ENCODE results near the gene CHST11.

Gene CHST11

DNA sequence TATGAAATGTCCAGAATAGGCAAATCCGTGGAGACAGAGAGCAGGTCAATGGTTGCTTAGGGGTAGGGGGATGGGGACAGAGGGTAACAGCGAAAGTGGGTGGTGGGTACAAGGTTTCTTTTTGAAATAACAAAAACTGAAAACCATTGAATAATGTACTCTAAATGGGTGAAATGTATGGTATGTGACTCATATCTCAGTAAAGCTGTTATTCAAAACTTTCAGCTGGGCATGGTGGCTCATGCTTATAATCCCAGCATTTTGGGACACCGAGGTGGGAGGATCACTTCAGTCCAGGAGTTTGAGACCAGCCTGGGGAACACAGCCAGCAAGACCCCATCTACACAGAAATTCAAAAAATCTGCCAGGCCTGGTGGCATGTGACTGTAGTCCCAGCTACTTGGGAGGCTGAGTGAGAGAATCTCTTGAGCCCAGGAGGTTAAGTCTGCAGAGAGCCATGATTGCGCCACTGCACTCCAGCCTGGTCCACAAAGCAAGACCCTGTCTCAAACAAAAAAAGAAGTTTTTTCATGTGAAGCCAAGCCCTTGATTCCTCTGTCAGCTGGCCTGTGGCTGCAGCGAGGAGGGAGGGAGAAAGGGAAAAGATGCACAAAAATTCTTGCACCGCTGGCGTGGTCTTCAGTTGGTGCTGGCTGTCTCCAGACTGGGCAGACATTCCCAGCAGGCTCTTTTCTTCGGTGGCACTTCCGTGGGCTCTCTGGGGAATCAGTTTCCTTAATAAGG lies 253.1 kb downstream of the CHST11 start:
- H3K4me3 ChIP-seq (ENCODE audit: low read depth, low read length) = no peak overlapping the region
- TF ChIP-seq, protein P1, sequence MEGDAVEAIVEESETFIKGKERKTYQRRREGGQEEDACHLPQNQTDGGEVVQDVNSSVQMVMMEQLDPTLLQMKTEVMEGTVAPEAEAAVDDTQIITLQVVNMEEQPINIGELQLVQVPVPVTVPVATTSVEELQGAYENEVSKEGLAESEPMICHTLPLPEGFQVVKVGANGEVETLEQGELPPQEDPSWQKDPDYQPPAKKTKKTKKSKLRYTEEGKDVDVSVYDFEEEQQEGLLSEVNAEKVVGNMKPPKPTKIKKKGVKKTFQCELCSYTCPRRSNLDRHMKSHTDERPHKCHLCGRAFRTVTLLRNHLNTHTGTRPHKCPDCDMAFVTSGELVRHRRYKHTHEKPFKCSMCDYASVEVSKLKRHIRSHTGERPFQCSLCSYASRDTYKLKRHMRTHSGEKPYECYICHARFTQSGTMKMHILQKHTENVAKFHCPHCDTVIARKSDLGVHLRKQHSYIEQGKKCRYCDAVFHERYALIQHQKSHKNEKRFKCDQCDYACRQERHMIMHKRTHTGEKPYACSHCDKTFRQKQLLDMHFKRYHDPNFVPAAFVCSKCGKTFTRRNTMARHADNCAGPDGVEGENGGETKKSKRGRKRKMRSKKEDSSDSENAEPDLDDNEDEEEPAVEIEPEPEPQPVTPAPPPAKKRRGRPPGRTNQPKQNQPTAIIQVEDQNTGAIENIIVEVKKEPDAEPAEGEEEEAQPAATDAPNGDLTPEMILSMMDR (IDR thresholded peaks at IDR 0.05; ENCODE audit: borderline replicate concordance, insufficient read depth, low read depth, low read length) = no peak

DNA sequence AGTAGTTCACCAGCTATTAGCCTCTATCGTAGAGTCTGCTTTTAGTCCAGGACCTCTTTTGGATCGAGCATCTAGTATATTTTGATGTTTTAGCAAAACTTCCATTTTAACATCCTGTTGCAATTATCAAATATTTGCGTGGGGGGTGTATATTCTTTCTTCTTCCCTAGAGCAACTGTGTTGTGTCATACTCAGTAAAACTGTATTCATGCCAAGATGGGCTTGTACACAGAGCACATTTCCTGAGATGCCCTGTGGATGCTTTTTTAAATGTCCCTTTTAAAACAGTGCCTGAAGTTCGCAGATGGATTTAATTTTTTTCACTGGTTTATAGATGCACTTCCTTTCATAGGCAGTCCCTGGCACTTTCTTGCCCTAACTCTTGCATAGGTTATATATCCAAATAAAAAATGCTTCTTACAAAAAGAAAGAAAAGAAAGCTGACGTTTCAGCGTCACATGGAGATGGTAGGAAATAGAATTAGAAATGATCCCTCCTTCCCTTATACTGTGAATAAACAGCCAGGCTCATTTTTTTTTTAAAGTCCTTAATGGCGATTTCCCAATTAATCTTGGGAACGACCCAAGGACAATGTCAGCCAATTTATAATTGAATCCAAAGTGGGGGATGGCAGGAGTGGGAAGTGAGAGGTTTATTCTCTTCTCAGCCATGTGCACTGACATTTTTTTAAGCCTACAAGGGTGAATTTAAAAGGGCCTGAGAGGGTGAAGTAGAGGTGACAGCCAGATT lies 254.4 kb downstream of the CHST11 start:
- TF ChIP-seq, protein P1 (IDR thresholded peaks at IDR 0.05; ENCODE audit: borderline replicate concordance, insufficient read depth, low read depth, low read length) = no peak
- no peak overlapping the region for H3K4me3 ChIP-seq (ENCODE audit: low read depth, low read length)

DNA sequence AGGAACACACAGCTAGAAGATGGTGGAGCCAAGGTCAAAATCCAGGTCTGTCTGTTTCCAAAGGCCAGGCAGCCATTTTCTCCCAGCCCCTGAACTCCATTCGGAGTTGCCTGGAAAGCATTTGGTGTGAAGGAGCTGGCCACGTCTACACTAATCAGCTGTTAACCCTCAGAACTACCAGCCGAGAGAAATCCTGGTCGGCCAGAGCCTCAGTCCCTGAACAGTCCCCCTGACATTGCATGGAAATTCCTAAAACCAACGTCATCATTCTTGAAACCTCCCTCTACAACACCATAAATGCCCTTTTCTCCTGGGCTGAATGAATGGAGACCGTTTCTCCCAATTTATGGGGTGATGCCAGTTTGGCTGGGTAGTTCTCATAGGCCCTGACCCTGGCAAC lies 255.7 kb downstream of the CHST11 start:
- no peak overlapping the region for H3K4me3 ChIP-seq (ENCODE audit: low read depth, low read length)
- TF ChIP-seq, protein P1 (IDR thresholded peaks at IDR 0.05; ENCODE audit: borderline replicate concordance, insufficient read depth, low read depth, low read length) = no peak

DNA sequence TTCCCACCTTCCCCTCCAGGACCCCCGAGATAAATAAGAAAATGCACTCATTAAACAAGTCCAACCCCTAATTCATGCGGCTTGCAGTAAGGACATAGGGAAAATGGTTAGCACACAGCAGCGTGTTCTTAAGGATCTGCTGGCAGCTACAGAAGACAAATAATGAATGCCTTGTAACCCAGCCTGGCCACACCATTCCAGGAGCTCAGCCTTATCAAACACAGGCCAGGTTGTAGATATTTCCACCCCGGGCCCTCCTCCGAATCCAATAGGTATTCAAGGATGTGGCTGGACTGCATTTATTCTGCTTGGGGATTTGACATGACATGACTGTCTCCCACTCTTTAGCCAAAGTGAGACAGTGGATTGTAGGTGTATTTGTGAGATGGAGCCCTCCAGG lies 256.2 kb downstream of the CHST11 start:
- H3K4me3 ChIP-seq (ENCODE audit: low read depth, low read length) = no peak overlapping the region
- TF ChIP-seq, protein P1 (IDR thresholded peaks at IDR 0.05; ENCODE audit: borderline replicate concordance, insufficient read depth, low read depth, low read length) = no peak

DNA sequence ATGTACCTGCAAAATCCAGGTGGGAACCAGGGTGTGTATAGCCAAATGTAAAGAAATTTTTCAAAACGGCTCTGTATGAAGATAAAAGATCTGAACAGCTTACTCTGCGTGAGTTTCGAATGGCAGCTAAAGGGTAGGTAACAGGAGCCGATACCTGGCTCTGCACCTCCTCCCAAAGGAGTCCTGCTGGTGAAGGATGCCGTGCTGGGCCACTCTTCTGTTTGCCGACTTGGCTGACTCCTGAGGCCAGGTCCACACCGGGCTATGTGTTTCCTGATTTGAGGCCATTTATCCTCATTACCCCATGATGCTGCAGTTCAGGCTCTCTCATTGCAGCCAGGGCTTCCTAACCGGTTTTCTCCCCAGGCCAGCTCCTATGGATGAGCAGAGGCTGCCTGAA lies 256.7 kb downstream of the CHST11 start:
- no peak overlapping the region for H3K4me3 ChIP-seq (ENCODE audit: low read depth, low read length)
- TF ChIP-seq, protein P1 (IDR thresholded peaks at IDR 0.05; ENCODE audit: borderline replicate concordance, insufficient read depth, low read depth, low read length) = no peak

DNA sequence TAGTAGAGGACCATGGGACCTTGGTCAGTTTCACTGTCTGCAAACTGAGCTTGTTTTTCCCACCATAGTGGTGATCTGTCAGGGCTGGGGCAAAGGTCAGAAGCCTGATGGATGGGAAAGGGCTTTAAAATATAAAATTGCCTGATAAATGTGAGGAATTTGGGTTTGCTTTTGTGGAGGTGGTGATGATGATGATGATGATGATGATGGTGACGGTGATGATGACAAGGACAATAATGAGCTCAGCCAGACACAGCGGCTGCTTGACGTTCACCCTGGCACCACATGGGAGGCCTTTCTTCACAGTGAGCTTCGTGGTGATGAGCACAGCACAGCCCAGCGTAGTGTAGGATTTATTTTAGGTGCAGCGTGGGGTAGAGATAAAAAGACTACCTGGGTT lies 257.6 kb downstream of the CHST11 start:
- no peak overlapping the region for H3K4me3 ChIP-seq (ENCODE audit: low read depth, low read length)
- TF ChIP-seq, protein P1 (IDR thresholded peaks at IDR 0.05; ENCODE audit: borderline replicate concordance, insufficient read depth, low read depth, low read length) = no peak

DNA sequence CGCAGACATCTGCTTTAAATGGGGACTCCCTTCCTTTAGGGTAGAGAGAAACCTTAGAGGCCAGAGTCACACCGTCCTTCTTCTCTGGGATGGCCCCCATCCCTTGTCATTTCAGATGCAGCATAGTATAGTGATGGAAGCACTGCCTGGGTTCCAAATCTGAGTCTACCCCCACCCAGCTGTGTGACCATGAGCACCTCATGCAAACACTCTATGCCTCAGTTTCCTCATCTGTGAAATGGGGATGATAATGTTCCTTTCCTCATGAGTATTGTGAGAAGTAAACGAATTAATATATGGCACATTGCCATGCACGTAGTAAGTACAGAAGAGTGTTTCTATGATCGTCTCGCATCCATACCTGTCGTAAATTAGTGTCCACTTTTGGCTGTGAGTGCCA lies 259.4 kb downstream of the CHST11 start:
- H3K4me3 ChIP-seq (ENCODE audit: low read depth, low read length) = no peak overlapping the region

More for the DNA sequence above, 259.4 kb downstream of the CHST11 start:
- TF ChIP-seq, protein P1 (IDR thresholded peaks at IDR 0.05; ENCODE audit: borderline replicate concordance, insufficient read depth, low read depth, low read length) = no peak
